GM12878 (cell line): Measurements from ENCODE around the gene PROSER3.

Source experiments
- CEBPB ChIP-seq, 2 experiments: fragments of 150-350 bp in 1 of 2; IDR thresholded peaks; 2 replicates each; pipeline ENCODE4 v1.6.1; 2012 to 2014; ENCODE audit warnings: low read depth in 2 of 2, low read length in 2 of 2, borderline replicate concordance in 1 of 2, inconsistent platforms in 1 of 2
- GABPA ChIP-seq: IDR thresholded peaks from 2 replicates; pipeline ENCODE4 v1.6.1; 2014; ENCODE audit warnings: antibody characterized with exemption, low read depth, mild to moderate bottlenecking, inconsistent platforms
- MXI1 ChIP-seq: fragments of 150-350 bp; IDR thresholded peaks from 2 replicates; pipeline ENCODE4 v1.6.1; 2011; ENCODE audit warnings: low read depth, mild to moderate bottlenecking, inconsistent platforms, low read length, improper control_type of control experiment
- NFXL1 ChIP-seq: fragments of 450-650 bp; IDR thresholded peaks from 2 replicates; pipeline ENCODE4 v1.6.1; 2017; ENCODE audit warnings: antibody characterized with exemption, mild to moderate bottlenecking, borderline replicate concordance
- POLR2A ChIP-seq: IDR thresholded peaks from 2 replicates; pipeline ENCODE4 v1.6.1; 2011; ENCODE audit warnings: low read depth, mild to moderate bottlenecking, low read length
- POLR2AphosphoS2 ChIP-seq: IDR thresholded peaks from 2 replicates; pipeline ENCODE4 v1.6.1; 2011; ENCODE audit warnings: low read depth, mild to moderate bottlenecking, low read length, improper control_type of control experiment, moderate library complexity
- RCOR1 ChIP-seq: conservative IDR thresholded peaks from 2 replicates; pipeline ENCODE4 v1.6.1; 2012; ENCODE audit warnings: low read depth, low read length, improper control_type of control experiment
- TF ChIP-seq, protein P1 (sequence below): IDR thresholded peaks from 2 replicates; pipeline ENCODE4 v1.6.1; 2012; ENCODE audit warnings: low read length, inconsistent platforms
- TF ChIP-seq, protein P2 (sequence below): fragments of 450-650 bp; formaldehyde crosslinking; IDR thresholded peaks from 2 replicates; pipeline ENCODE4 v1.5.0; 2022; ENCODE audit warnings: mild to moderate bottlenecking, missing genetic modification characterization
- TF ChIP-seq, protein P3 (sequence below): IDR thresholded peaks from 2 replicates; pipeline ENCODE4 v1.6.1; 2011; ENCODE audit warnings: mild to moderate bottlenecking, low read depth, low read length, moderate library complexity; ENCODE audit not compliant: insufficient replicate concordance
- TF ChIP-seq, protein P4 (sequence below): fragments of 450-650 bp; IDR thresholded peaks from 2 replicates; pipeline ENCODE4 v1.6.1; 2017; ENCODE audit warnings: antibody characterized with exemption, mild to moderate bottlenecking, moderate library complexity
- TF ChIP-seq, protein P5 (sequence below): fragments of 450-650 bp; IDR thresholded peaks from 2 replicates; pipeline ENCODE4 v1.6.1; 2018; ENCODE audit warnings: borderline replicate concordance, mild to moderate bottlenecking; ENCODE audit not compliant: partially characterized antibody

DNA sequence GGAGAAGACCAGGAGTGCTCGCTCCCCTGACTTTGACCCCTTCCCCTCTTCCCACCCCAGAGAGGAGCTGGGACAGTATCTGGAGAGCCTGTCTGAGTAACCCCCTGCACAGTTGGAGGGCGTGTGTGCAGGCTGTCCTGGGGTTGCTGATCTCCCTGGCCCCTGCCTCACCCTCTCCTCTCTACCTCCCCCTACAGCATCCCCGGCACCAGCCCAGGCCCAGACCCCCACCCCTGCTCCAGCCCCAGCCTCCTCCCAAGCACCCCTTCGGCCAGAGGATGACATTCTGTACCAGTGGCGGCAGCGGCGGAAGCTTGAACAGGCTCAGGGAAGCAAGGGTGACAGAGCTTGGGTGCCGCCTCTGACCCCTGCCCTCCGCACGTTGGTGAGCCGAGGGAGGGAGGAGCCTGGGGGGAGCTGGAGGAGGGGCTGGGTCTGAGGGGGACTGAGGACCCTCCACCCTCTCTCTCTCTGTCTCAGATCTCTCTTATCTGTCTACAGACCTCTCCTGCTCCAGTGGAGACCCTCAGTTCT is 8.7 kb downstream of the PROSER3 start:
- TF ChIP-seq, protein P1, sequence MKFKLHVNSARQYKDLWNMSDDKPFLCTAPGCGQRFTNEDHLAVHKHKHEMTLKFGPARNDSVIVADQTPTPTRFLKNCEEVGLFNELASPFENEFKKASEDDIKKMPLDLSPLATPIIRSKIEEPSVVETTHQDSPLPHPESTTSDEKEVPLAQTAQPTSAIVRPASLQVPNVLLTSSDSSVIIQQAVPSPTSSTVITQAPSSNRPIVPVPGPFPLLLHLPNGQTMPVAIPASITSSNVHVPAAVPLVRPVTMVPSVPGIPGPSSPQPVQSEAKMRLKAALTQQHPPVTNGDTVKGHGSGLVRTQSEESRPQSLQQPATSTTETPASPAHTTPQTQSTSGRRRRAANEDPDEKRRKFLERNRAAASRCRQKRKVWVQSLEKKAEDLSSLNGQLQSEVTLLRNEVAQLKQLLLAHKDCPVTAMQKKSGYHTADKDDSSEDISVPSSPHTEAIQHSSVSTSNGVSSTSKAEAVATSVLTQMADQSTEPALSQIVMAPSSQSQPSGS, result no peak
- TF ChIP-seq, protein P2, sequence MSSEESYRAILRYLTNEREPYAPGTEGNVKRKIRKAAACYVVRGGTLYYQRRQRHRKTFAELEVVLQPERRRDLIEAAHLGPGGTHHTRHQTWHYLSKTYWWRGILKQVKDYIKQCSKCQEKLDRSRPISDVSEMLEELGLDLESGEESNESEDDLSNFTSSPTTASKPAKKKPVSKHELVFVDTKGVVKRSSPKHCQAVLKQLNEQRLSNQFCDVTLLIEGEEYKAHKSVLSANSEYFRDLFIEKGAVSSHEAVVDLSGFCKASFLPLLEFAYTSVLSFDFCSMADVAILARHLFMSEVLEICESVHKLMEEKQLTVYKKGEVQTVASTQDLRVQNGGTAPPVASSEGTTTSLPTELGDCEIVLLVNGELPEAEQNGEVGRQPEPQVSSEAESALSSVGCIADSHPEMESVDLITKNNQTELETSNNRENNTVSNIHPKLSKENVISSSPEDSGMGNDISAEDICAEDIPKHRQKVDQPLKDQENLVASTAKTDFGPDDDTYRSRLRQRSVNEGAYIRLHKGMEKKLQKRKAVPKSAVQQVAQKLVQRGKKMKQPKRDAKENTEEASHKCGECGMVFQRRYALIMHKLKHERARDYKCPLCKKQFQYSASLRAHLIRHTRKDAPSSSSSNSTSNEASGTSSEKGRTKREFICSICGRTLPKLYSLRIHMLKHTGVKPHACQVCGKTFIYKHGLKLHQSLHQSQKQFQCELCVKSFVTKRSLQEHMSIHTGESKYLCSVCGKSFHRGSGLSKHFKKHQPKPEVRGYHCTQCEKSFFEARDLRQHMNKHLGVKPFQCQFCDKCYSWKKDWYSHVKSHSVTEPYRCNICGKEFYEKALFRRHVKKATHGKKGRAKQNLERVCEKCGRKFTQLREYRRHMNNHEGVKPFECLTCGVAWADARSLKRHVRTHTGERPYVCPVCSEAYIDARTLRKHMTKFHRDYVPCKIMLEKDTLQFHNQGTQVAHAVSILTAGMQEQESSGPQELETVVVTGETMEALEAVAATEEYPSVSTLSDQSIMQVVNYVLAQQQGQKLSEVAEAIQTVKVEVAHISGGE (CRISPR knock-in tag), result no peak
- no peak for TF ChIP-seq CEBPB (IDR thresholded peaks at IDR 0.05; ENCODE audit: borderline replicate concordance in 1 of 2, low read depth in 2 of 2, low read length in 2 of 2)
- no peak for TF ChIP-seq NFXL1
- TF ChIP-seq, protein P3, sequence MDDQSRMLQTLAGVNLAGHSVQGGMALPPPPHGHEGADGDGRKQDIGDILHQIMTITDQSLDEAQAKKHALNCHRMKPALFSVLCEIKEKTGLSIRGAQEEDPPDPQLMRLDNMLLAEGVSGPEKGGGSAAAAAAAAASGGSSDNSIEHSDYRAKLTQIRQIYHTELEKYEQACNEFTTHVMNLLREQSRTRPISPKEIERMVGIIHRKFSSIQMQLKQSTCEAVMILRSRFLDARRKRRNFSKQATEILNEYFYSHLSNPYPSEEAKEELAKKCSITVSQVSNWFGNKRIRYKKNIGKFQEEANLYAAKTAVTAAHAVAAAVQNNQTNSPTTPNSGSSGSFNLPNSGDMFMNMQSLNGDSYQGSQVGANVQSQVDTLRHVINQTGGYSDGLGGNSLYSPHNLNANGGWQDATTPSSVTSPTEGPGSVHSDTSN, result no peak
- no peak for TF ChIP-seq MXI1
- TF ChIP-seq POLR2AphosphoS2, result no peak
- TF ChIP-seq, protein P4, sequence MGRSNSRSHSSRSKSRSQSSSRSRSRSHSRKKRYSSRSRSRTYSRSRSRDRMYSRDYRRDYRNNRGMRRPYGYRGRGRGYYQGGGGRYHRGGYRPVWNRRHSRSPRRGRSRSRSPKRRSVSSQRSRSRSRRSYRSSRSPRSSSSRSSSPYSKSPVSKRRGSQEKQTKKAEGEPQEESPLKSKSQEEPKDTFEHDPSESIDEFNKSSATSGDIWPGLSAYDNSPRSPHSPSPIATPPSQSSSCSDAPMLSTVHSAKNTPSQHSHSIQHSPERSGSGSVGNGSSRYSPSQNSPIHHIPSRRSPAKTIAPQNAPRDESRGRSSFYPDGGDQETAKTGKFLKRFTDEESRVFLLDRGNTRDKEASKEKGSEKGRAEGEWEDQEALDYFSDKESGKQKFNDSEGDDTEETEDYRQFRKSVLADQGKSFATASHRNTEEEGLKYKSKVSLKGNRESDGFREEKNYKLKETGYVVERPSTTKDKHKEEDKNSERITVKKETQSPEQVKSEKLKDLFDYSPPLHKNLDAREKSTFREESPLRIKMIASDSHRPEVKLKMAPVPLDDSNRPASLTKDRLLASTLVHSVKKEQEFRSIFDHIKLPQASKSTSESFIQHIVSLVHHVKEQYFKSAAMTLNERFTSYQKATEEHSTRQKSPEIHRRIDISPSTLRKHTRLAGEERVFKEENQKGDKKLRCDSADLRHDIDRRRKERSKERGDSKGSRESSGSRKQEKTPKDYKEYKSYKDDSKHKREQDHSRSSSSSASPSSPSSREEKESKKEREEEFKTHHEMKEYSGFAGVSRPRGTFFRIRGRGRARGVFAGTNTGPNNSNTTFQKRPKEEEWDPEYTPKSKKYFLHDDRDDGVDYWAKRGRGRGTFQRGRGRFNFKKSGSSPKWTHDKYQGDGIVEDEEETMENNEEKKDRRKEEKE, result no peak
- no peak; the same call in 1 of the 2 replicates for TF ChIP-seq POLR2A
- no peak for TF ChIP-seq RCOR1
- TF ChIP-seq GABPA, result no peak
- TF ChIP-seq, protein P5, sequence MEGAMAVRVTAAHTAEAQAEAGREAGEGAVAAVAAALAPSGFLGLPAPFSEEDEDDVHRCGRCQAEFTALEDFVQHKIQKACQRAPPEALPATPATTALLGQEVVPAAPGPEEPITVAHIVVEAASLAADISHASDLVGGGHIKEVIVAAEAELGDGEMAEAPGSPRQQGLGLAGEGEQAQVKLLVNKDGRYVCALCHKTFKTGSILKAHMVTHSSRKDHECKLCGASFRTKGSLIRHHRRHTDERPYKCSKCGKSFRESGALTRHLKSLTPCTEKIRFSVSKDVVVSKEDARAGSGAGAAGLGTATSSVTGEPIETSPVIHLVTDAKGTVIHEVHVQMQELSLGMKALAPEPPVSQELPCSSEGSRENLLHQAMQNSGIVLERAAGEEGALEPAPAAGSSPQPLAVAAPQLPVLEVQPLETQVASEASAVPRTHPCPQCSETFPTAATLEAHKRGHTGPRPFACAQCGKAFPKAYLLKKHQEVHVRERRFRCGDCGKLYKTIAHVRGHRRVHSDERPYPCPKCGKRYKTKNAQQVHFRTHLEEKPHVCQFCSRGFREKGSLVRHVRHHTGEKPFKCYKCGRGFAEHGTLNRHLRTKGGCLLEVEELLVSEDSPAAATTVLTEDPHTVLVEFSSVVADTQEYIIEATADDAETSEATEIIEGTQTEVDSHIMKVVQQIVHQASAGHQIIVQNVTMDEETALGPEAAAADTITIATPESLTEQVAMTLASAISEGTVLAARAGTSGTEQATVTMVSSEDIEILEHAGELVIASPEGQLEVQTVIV, result no peak
